COLO668 (cell line): ENCODE measurements around the gene LCNL1.

Source experiments
- DNase-seq: peaks from one replicate; lab custom pipeline; 2025; ENCODE audit not compliant: unreplicated experiment; lab: John Stamatoyannopoulos, UW

The LCNL1 gene

DNA sequence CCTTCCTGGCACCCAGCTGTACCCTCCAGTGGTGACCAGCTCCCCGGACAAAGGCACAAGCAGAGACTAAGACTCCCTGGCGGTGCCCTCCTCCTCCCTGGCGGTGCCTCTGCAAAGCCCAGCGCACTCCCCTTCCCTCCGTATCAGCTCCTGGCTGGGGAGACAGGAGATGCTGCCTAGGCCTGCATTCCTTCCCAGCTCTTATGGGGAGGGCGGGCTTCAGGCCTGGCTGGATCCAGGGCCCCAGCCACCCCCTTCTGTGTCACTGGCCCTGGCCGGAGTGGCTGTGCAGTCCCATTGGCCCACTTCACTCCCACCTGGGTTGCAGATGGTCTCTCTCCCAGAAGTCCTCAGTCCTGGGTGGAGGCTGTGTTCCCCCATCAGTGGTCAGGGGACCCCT is 24.3 kb upstream of the LCNL1 start:
- DNase-seq: no peak

DNA sequence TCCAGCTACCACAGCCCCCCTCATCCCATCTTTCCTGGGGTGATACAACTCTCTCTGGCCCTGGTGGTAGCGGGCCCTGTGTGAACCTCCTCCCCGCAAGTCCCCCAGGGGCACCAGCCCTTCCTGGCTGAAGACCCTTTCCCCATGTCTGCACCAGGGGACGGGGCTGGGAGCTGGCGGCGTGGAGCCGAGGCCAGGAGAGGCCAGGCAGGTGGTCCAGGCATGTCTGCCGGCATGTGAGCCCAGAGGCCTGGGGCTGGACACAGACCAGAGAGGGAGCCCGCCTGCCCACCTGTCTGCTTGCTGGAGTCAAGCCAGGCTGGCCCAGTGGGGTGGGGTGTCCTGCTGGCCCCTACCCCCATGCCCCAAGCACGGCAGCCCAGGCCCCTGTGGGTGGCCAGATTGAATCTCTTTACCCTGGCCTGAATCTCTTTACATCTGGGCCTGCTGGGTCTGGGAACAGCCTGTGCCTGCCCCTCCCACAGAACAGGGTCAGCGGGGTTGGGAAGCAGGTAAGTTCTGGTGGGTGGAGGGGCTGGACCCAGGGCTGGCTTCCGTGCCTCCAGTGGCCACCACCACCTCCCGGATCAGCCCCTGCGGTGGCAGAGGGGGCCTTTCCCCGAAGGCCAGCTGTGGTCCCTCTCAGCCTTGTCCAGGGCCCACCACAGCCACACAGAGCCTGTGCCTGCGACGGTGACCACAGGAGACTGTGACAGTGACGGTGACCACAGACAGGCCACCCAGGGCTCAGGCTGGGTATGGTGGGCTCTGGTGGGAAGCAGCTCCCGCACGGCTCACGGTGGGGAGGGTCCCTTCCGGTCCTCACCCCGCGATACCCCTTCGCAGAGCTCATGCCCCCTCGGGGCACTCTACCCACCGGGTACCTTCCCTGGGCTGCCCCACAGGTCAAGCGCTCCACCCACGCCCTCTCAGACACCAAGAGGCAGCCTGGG is 23.6 kb upstream of the LCNL1 start:
- DNase-seq: no peak

DNA sequence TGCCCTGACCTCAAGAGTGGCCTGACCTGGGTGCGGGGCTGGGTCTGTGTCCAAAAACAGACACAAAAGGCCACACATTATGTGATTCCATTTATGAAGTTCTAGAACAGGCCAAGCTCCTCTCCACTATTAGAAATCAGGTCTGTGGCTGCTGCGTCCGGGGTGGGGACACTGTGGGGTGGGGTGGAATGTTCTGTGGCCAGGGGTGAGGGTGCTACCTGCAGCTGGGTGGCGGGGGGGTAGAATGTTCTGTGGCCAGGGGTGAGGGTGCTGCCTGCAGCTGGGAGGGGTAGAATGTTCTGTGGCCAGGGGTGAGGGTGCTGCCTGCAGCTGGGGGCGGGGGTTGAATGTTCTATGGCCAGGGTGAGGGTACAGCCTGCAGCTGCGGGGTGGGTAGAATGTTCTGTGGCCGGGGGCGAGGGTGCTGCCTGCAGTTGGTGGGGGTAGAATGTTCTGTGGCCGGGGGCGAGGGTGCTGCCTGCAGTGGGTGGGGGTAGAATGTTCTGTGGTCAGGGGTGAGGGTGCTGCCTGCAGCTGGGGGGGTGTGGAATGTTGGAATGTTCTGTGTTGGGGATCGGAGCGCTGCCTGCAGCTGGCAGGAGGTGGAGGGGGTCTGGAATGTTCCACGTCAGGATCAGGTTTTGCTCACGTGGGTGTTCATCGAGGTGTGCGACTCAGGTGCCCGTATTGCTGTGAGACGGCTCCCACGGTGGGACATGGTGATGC is 22.4 kb upstream of the LCNL1 start:
- no peak for DNase-seq

DNA sequence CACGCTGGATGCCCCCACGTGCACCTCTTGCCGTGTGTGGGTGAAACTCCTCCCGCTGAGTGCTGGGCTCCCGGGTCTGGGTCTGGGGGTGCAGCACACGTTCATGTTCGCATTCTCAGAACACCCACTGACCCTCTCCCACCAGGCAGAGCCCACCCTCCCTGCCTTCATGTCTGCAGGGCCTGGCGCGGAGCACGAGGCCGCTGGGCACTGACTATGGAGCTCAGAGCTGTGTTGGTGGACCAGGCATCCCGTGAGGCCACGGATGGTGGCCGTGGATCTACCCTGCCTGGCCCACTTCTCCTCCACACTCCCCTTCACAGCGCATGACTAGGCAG is 21.9 kb upstream of the LCNL1 start:
- DNase-seq: no peak

DNA sequence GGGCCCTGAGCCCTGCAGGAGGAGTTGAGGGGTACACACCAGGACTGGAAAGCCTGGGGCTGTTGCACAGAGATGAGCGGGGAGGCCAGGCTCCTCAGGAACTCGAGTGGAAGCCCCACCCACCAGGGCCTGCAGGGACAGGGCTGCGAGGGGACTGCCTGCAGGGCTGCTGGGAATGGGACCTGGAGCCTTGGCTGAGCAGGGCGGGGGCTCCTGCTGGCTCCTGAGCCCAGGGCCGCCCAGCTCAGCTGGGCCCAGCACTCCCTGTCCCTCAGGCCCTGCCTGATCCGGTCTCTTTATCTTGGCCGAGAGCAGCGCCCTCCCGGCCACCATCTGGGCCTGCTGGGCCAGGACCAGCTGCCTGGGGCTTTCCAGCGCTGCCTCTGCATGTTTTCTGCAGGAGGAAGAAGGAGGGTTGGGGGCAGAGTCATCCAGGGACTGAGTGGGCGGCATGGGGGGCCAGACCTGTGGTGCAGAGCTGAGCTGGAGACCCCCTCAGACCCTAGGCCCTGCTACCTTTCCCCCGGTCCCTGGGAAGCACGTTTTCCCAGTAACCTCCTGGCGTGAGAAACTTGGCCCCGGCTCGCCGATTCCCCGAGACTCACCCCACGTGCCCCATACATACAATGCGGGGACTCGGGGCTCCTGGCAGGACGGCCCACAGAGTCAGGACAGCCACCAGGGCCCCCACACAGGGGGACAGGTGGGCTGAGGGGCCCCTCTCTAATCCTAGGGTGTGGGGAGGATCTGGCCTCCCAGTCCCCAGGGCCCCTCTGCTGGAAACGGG is 21.3 kb upstream of the LCNL1 start:
- DNase-seq: no peak

DNA sequence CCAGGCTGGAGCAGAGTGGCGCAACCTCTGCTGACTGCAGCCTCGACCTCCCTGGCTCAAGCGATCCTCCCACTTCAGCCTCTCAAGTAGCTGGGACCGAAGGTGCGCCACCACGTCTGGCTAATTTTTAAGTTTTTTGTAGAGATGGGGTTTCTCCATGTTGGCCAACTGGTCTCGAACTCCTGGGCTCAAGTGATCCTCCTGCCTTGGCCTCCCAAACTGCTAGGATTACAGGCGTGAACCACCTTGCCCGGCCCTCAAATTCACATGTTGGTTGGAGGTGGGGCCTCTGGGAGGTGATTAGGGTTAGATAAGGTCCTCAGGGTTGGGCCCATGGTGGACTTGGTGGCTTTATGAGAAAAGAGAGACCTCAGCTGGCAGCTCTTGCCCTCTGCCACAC is 20.6 kb upstream of the LCNL1 start:
- no peak for DNase-seq

DNA sequence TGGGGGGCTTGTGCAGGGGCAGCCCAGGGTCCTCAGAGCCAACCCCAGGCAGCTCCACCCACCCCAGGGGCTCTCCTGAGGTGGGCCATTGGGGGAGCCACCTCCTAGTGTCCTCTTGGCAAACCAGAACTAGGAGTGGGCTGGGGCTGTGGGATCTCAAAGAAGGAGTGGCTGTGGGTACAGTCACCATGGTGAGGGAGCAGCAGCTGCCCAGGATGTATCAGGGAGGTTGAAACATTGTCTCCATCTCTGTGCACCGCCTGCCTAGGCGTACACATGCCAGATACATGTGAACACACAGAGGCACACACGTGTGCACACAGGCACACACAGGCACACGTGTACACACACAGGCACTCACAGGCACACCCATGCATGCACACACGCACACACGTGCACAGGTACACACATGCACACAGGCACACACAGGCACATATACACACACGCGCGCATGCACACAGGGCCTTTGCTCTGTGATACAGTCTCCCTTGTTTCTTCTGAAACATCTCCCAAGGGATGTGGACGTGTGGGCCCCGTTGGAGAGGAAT is 20.0 kb upstream of the LCNL1 start:
- peak; percentile 25 for DNase-seq

DNA sequence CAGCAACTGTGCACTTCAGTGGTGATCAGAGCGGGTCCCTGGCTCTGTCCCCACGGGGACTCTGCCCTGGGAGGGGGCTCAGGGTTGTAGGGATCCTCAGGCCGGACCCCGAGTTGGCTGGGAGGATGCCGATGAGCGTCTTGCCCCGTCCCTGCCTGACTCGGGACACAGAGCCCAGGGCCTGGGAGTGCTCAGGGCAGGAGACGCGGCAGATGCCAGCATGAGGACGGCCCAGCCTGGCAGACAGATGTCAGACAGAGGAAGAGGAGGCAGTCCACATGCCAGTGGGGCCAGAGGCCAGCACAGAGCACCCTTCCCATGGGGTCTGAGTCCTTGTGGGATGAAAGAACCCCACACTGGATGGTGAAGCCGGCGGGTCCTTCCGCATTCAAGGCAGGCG is 19.5 kb upstream of the LCNL1 start:
- DNase-seq: no peak

DNA sequence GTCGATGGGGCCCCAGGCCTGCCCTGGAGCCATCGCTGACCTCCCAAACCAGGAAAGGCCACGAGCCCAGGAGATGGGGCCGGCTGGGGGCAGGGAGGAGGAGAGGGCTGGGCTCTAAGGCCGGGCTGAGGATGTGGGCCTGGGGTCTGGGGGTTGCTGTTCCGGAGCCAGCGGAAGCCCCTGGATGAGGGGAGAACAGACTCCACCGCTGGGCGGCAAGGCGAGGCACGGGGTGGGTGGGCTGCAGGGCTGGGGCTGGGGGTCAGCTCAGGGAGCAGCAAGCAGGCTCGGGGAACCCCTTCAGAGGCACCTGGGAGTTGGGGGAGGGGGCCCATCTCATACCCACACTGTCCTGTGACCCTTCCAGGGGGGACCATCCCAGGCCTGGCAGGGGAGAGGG is 19.0 kb upstream of the LCNL1 start:
- DNase-seq: no peak

DNA sequence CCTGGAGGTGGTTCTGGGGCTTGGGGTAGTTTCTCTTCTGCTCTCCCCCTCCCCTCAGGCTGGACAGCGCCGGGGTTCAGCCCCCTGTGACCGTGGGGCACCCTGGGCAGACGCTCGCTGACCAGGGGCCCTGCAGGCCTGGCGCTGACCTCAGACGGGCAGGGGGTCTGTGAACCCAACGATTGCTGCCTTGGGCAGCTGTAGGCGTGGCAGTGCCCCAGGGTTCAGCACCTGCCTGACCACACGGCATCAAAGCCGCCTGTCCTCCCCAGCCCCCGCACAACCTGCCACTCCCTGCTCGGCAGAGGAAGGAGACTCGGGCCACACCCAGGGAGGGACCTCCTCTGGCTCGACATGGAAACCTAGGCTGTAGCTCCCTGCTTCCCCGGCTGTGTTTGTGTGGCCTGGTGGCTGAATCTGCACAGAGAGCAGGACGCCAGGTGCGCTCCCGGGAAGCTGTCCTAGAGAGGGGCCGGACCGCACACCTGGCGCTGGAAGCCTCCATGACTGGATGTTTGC is 18.6 kb upstream of the LCNL1 start:
- DNase-seq: peak; percentile 89

DNA sequence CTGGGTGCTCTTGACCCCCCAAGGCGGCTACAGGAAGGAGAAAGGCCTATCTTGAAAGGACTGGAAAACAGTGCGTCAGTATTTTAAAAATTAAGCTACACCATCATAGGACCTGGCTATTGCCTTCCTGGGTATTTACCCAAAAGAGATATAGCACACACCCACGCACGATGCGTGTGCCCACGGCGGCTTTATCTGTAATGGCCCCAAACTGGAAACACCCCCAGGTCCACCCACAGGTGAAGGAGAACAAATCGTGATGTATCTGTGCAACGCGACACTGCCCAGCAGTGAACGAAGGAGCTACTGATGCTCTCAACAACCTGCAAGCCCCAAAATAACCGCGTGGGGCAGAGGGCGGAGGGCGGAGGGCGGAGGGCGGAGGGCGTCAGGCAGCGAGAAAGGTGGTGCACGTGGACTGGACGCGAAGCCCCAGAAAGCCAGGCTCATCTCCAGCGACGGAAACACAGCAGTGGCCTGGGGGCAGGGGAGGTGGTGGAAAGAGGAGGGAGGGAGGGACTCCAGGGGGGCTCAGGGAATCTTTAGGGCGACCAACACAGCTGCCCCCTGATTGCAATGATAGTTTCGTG is 17.9 kb upstream of the LCNL1 start:
- no peak for DNase-seq

DNA sequence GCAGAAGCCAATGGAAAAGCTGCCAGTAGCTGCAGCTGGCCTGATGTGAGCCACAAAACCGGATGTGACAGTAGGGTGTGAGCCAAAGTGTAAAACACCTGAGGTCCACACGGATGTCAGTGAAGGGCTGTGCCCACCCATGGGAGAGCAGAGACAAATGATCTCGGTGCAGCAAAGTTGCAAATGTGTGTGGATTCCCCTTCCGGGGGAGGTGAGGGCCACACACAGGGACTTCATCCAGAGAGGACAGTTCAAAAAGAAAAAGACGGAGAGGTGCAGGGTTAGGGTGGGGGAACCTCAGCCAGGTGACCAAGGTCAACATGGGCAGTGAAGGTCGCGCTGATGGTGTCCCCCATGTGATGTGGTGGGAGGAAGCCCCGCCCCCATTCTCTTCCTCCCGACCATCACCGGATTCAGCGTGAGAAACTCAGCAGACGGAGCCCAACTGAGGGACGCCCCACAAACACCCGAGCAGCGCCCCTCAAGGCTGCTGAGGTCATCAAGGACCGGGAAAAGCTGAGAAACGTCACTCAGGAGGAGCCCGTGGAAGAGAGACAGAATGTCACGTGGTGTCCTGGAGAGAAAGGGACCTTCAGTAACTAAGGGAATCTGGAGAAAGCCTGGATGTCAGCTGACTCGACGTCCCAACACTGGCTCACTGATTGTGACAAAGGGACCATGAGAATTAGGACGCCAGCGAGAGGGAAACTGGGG is 16.9 kb upstream of the LCNL1 start:
- DNase-seq: no peak

DNA sequence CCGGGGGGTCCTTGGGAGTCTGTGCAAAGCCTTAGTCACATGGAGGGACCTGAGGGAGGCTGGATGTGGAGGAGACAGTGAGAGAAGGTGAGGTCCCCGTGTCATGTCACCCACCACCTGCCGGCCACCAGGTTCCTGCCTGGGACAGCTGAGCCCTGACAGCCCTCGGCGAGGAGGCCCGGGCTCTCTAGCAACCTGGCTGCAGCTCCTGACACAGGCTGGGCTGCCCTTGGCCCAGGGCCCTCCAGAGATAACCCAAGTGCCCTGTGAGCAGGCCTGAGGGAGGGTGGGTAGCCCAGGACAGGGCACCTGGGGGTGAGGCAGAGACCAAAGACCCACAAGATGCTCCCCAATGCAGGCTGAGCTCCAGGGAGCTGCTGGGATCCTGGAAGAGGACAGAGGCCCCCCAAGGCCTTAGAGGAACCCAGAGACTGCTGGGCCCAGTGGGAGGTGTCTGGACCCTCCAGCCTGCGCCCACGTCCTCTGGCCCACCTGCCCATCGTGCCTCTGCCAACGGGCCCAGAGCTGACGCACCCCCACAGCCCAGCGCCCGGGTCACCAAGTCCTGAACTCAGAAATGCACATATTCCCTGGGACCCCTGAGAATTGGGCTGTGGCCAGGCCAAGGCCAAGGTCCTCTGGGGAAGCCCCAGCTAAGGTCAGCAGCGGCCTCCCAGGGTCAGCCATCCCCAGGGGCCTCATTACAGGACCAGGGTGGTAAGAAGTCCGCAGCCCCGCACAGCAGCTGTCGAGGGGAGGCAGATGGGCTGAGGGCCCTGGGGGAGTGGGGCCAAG is 14.3 kb upstream of the LCNL1 start:
- DNase-seq: peak; percentile 14

DNA sequence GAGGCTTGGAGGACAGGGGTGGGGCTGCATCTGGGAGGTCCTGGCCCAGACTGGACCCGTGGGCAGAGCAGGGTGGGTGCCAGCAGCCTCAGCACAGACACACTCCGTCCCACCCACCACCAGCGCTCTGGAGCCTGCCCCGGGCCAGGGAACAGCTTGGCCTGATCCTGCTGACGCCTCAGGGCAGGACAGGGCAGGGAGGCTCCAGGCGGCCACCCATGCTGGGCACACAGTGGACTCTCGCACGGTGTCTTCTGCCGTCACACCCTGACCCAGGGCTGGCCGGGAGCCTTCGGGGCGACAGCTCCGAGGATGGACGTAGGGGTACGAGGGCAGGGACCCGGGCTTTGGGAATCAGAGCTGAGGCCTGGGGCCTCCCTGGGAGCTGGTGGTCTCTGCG is 13.6 kb upstream of the LCNL1 start:
- DNase-seq: no peak

DNA sequence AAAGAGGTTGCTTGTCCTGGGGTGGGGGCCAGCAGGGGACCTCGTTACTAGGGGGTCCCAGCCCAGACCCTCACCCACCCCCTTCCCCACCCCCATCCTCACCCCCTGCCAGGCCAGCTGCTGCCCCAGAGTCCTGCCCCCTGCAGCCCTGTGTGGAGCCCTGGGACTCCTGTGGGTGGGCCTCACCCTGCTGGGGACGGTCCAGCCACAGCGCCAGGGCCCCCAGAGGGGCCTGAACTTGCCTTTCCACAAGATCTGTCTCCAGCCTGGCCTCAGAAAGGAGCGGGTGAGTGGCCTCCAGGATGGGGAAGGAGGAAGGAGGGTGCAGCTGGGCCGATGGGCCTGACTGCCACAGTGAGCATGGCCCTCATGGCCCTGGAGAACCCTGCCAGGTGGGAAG is 13.0 kb upstream of the LCNL1 start:
- DNase-seq: no peak

DNA sequence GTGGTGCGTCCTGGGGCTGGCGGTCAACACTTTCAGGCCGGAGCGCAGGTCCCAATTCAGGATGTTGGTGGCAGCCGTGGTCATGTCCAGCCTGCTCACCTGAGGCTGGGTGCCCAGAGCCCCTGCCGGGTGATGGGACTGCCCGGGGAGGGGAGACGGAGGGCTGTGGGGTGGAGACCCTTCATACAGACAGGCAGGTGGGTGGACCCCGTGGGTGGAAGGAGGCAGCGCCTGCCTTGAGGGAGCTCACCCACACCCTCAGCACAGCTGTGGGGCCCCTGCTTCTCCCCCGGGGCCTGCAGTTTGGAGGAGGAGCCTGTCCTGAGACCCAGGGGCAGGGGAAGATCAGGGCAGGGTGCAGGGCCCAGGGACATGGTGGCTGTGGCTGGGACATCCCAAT is 12.4 kb upstream of the LCNL1 start:
- DNase-seq: no peak

DNA sequence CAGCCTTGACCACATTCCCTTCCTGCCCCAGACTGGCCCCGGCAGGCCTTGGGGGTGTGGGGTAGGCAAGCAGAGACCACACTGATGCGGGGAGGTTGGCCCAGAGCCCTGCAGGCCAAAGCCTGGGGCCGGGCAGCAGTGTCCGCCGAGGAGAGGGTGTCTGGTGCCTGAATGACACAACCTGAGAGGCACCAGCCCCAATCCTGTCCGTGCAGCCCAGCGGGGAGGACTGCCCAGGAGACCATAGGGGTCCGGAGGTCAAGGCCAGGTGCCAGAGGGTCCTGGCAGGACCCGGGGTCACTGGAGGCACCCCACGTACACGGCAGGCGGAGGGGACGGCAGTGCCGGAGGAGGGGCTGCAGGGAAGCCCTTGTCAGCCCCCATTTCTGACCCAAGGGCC is 11.0 kb upstream of the LCNL1 start:
- no peak for DNase-seq

DNA sequence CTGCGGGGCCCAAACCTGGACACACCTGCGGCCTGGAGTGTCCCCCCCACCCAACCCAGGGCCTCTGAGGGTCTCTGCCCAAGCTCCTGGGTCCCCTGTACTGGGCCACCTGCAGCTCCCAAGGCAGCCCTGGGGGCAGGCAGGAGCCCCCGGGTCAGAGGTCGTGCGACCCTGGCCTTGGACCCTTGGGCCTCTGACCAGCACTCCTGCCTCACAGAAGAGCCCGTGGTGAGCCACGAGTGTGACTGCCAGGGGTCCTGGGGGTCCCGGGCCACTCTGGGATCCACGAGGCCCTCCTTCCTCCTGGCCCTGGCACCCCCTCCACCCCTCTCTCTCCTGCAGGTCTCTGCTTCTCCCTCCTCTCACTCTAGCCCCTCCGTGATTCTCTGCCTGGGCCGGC is 10.5 kb upstream of the LCNL1 start:
- DNase-seq: no peak

DNA sequence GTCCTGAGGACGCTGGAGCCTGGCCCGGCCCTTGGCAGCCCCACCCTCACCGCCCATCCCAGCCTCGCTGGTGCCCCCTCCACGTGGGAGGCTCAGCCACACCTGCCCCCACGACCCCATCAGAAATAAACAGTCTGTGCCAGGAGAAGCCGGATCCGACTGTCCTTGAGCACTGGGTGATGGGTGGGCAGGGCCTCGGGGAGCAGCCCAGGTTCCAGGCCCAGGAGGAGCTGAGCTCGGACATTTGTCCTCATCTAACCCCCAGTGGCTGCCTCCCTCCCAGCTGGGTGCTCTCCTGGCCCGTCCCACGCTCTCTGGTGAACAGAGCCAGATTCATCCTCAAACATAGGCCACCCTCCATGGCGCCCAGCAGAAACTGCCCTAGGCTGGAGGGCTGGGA is 10.1 kb upstream of the LCNL1 start:
- DNase-seq: no peak
